ENCODE results near the gene NDUFA11.

NDUFA11 gene

DNA sequence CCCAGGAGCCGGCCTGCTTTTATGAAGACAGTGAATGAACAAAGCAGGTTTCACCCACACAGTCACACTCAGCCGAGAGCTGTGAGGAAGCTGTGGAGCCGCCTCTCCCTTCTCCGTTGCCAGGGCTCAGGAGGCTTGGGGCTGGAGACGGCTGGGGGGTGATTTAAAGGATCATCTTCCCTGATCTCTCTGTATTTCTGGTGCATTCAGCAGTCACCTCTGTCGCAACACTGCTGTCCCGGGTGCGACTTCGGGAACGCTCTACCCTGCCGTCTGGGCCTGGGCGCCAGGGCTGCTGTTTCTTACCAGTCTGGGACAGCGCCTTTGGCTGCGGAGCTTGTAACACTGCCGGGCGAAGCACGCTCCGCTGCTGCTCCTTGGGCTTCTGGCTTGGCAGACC, 28.6 kb upstream of the NDUFA11 start:
- no peak for DNase-seq

DNA sequence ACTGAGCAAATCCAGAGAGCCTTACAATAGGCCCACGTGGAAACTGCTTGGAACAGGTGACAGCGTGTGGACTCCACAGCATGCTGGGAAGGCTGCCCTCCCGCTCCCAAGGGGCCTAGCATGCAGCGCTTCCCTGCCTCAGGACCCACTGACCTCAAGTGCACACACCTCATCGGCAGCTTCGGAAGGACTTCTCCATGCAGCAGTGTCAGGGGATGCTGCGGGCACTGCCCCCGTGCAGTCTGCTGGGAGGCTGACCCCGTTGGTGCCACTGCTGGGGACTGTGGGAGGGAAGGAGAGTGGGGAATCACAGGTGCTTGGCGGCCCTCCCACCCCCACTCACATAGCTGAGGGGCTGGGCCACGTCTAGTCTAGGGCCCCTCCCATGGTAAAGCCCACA, 27.7 kb upstream of the NDUFA11 start:
- DNase-seq: no peak

DNA sequence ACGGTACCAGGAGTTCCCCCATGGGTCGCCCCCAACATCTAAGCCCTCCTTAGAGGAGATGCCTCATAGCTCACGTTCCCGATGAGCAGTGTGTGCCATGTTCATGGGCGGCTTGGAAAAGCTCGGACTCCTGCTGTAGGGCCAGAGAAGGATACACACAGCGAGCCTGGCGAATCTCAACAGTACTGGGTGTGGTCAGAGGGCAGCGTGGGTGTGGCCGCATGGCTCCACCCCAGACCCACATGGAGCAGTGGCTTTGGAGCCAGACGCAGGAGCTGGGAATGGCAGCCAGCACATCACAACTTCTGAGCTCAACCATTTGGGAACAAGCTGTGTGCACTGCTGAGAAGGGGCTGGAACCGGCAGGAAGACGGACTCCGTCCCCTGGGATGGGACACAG, 26.0 kb upstream of the NDUFA11 start:
- DNase-seq: no peak

DNA sequence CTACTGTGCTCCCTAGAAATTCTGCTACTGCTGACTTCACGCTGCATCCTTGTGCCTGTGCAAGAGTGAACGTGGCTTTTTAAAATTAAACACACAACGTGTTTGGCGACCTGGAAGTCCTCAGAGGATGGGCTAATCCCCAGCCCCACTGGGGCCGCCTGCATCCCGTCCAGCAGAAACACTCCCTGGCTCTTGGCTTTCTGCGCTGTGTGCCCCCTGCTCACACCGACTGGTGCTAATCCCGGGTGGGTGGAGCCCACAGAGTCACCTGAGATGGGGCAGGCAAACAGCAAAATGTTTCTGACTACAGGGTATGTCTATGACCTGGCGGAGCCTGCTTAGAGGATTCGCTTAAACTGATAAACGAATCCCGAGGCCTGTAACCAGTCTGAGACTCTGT, 25.6 kb upstream of the NDUFA11 start:
- DNase-seq: no peak

DNA sequence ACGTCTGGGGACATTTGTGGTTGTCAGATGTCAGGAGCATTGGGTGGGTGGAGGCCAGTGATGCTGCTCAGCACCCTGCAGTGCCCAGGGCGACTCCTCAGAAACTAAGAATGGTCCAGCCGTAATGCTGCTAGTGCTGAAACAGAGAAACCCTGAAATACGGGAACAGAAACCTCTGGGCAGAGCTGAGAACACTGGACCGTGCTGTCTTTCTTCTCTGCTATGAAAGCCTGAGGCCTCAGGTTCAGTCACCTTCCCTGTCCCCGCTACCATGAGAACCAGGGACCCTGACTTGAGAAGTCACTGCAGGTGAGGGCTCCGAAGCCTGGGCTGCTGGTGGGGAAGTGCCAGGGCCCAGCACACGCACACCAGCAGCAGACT, 23.8 kb upstream of the NDUFA11 start:
- DNase-seq: no peak

DNA sequence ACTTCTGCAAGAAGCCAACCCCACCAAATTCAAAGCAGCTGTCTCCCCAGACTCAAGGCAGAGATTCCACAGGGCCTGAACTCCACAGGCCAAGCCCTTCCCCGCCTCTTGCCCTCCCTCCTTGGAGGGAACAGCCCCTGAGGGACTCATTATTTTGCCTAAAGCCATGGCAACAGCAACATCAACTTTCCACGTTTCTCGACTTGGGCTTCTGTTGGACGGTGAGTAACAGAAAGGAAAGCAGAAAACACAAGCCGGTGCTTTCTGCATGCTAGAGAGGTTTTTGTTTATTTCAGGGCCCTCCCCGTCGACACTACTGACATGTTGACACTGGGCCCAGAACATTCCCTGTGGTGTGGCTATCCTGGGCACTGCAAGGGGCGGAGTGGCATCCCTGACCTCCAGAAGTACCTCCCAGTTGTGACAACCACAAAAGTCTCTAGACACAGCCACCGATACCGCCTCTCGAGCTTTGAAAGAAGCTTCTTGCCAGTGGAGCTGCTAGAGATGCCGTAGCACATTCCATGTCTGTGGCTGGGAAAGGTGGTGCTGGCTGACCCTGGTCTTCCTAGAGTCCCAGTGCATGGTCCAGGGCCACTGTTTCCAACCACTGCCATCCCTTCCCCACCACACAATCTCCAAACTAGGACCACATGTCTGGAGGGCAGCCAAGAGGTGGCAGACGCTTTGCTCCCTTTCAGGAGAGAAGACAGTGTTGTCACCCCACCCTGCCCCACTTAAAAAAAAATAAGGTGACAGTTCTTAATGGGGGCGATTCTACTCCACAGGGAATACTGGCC, 23.3 kb upstream of the NDUFA11 start:
- DNase-seq: no peak

DNA sequence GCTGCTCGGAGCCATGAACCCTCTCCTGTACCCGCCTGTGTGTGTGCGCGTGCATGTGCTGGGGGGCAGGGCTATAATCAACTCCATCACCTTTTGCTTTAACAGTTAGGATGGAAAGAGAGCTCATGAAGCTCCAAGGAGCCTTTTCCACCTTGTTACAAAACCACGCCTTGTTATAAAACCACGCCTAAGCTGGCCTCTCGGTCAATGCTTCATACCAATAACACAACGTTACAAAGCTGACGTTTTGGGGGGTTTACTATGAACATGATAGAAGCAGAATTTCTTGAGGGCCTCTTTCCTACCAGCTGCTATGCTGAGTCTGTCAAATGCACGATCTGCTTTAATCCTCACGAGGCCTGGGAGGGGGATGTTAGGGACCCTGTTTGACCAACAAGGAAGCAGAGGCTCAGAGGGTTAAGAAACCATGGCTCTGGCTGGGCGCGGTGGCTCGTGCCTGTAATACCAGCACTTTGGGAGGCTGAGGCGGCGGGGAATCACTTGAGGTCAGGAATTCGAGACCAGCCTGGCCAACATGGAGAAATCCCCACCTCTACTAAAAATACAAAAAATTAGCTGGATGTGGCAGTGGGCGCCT, 22.3 kb upstream of the NDUFA11 start:
- no peak for DNase-seq

DNA sequence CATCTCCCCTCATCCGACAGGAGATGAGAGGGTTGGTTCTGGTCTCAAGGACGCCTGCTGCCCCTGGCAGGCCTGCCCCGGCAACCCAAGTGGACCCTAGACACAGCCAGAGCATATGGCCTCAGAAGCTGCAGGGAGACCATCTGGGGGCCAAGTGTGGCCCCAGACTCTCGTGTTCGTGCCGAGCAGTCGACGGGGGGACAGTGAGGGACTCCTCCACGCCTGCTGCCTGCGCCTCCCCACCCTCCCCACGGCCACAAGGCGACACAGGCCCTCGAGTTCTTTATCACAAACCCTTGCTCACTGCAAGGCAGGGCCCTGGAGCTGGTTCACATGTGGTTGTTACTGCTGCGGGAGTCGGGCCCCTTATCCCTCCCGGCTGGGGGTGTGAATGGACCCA, 19.8 kb upstream of the NDUFA11 start:
- DNase-seq: no peak

DNA sequence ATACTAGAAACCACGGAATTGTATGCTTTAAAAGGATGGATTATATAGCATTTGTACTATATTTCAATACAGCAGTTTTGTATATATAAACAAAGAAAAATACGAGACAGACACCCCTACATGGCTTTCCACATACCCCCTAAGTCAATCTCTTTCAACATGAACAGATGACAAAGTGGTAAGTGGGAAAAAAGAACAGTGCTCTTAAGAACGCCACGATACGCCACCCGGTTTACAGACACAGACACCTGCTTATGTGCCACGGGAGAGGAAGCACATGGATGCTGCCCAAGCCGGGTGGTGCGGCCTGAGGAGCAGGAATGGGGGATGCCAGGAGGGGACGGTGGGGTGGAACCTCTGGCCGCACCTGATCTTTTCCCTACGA, 18.6 kb upstream of the NDUFA11 start:
- DNase-seq: no peak

DNA sequence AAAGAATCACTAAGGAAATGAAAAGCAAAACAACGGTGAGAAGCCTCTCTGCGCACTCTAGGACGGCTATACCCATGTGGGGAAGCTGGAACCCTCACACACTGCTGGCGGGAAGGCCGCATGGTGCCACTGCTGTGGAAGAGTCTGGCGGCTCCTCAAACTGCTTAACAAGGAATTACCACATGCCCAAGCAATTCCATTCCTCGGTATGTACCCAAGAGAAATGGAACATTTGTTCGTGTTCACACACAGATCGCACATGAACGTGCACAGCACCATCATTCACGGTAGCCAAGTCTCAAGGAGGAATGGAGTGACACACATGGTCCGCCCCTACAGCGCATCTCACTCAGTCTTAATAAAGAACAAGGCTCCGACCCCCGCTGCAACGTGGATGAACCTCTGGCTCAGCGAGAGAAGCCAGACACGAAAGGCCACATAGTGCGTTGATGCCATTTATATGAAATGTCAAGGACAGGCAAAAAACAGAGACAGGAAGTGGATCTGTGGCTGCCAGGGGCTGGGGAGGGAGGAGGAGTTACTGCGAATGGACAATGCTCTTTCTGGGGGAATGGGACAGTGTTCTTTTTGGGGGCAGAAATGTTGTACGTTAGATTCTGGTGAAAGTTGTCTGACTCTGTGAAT, 18.0 kb upstream of the NDUFA11 start:
- DNase-seq: no peak

DNA sequence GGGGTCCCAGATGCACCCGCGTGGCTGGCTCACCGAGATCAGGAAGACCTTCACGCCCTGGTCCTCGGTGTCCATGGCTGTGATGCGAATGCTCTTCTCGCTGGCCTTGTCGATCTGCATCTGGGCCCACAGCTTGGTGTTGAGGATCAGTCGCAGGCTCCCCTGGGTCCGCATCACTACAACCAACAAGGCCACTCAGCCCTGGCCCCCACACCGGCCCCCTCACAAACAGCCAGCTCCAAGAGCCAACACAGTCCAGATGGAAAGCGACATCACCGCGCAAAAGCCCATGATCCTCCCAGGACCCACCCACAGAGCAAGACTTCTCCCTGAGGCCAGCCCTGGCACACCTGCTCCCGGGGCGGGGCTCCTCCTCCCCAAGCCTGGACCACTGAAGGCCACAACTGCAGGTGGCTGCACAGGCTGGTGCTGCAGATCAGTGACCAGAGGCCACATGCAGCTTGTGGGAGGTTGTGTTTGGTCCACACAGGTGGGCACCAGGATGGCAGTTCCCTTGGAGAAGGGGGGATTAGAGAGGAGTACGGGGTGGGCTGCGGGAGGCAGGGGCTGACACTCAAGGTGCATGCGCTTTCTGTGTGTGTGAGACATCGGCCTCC, 15.0 kb upstream of the NDUFA11 start:
- DNase-seq: no peak

DNA sequence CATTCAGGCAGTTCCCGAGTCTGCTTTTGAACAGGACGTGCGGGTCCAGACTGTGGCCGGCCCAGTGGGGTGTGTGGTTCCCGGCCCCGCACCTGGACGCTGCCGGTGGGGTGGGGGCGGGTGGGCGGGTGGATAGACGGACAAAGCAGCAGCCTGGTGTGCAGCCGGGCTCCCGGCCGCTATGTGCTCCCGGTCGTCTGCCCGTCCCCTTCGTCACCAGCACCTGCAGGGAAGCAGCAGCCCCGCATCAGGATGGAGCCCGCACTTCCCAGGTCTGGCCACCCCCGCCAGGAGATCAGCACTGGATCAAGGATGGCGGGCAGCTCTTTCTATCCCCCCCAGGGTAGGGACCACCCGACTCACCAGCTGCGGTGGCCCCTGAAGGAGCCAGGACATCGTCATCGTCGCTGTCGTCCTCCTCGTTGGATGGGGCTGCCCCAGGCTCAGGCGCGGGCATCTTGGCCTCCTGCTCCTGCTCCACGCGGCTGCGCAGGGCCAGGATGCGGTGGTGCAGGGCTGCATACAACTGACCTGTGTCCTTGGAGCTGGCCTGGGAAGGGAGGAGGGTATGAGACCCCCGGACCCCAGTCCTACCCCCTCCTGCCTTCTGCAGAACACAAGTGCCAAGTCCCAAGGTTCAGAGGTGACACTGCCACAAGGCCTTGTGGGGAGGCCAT, 14.0 kb upstream of the NDUFA11 start:
- DNase-seq: no peak

DNA sequence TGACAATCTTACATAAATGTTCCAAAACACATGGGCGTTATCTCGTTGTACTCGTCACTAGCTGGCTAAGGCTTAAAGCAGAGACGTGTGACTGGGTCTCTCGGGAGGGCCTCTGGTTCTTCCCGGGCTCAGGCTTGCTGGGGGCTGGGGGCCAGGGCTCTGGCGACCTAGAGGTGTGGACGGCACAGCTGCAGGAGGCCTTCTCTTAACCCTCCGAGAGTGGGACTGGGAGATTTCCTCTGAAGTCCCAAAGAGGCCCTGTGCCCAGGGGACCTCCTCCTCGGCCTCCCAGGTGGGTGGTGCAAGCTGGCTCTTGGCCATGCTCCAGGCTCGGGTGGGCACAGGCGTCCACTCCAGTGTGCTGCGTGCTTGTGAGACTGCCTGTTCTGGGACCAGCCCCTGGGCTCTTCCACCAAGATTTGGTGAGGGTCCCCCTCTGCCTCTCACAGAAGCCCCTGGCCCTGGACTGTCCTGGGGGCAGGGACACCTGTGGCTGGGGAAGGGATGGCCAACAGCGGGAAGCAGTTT, 12.7 kb upstream of the NDUFA11 start:
- no peak for DNase-seq

DNA sequence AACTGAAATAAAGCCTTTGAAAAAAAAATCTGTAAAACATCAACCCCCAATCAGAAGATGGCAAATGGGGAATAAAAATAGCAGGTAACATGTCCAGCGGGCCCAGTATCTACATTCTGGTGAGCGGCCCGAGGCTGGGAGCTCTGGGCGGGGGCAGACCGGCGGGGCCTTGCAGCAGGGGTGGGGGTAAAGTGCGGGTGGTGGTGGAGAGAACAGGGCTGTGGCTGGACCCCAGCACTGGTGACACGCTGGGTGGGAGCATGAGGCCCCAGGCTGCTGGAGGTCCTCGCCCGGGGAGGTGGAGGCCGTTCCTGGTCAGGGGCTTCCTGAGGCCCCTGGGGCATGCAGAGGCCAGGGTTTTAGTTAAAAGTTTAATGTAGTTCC, 12.2 kb upstream of the NDUFA11 start:
- DNase-seq: no peak

DNA sequence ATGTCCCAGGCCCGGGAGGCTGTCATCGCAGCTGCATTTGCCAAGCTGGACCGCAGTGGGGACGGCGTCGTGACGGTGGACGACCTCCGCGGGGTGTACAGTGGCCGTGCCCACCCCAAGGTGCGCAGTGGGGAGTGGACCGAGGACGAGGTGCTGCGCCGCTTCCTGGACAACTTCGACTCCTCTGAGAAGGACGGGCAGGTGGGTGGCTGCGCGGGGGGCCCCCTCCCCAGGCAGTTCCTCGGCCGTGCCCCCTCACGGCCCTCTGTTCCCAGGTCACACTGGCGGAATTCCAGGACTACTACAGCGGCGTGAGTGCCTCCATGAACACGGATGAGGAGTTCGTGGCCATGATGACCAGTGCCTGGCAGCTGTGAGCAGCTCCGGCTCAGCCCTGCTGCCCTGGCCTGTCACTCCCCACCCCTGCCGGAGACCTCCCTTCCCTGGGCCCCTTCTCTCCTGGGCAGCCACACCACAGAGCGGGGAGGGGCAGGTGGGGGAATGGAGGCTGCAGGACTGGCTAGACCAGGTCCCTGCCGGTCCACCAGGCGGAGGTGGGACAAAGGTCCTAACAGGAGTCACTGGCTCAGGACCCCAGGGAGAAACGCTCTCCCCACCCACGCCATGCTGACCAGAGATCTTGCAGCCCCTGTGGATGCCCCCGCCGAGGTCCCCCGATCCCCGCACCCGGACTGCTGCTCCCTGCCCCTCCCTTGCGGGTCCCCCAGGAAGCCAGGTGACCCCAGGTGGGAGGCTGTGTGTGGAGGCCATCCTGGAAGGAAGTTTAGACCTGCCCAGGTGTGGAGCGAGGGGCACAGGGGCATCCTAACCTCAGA, 11.6 kb upstream of the NDUFA11 start:
- DNase-seq: no peak

DNA sequence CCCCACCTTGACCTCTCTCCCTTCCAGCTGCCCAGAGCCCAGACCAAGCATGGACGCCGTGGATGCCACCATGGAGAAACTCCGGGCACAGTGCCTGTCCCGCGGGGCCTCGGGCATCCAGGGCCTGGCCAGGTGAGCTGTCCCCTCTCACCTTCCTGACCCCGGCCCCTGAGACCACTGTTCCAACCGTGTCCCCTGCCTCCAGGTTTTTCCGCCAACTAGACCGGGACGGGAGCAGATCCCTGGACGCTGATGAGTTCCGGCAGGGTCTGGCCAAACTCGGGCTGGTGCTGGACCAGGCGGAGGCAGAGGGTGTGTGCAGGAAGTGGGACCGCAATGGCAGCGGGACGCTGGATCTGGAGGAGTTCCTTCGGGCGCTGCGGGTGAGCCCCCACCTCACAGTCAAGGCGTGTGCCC, 10.8 kb upstream of the NDUFA11 start:
- DNase-seq: no peak

DNA sequence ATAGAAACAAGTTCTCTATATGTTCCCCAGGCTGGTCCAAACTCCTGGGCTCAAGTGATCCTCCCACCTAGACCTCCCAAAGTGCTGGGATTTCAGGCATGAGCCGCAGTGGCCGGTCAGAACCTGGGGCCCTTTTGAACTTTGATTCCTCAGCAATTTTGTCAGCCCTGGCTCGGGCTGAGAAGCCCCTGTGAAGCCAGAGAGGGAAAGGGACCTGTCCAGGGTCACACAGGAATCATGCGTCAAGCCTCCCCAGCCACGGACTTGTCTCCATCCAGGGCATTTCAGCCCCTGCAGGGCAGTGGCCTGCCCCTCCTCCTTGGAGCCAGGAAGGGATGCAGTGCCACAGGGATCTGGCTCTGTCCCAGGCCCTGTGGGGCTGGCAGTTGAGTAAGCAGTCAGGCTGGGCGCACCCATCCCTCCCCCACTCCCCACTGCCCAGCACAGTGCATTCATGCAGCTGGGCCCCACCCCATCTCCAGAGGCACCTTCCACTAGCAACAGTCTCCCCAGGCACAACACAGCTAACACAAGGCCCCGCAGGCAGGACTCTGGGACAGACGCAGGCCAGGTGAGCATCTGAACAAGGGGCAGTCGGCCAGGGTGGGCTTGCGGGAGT, 10.3 kb upstream of the NDUFA11 start, which contains the start of gene CAPS:
CAPS (plus strand) TSS at position 516 of the 619 bp plus-strand sequence. CDS start 153 bp downstream, outside the sequence.
- DNase-seq: no peak

DNA sequence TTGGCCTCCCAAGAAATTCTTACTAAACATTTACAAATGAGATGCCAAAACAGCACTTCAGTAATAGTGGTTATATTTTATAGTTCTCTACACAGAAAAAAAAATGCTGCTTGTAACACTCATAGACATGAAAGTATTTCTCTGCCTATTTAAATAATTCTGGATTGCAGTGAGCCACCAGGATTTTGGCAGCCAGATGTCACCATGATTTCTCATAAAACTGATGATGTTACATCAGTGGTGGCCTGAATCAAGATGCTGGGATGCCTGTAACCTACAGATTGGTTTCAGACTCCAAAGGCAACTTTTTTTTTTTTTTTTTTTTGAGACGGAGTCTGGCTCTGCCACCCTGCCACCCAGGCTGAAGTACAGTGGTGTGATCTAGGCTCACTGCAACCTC, 7.8 kb upstream of the NDUFA11 start:
- no peak for DNase-seq

DNA sequence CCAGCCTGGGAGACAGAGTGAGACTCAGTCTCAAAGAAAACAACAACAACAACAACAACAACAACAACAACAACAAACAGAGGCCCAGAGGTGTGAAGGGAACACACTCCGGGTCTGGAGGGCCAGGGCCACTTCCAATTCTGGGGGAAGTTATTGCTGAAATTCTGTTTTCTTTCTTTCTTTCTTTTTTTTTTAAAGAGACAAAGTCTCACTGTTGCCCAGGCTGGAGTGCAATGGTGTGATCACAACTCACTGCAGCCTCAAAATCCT, 7.0 kb upstream of the NDUFA11 start:
- no peak for DNase-seq

DNA sequence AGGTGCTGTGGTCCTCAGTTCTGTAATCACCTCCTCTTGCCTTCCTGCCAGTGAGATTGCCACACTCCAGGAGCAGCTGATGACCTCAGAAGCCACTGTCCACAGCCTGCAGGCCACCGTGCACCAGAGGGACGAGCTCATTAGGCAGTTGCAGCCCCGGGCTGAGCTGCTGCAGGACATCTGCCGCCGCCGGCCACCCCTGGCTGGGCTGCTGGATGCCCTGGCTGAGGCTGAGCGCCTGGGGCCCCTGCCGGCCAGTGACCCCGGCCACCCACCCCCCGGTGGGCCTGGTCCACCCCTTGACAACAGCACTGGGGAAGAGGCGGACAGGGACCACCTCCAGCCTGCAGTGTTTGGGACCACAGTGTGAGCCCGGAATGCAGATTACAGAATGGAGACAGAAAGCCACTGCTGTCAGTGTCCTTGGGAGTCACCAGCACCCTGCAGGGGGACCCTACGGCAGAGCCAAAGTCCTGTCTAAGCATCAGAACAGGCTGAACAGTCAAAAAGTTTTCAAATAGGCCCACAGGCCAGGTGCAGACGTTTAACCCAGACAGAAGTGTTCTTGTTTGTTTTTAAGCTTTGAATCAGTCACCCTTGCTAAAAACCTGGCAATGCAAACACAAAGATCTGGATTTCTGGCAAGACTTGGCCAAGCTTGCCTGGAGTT, 5.3 kb upstream of the NDUFA11 start:
- DNase-seq: no peak

DNA sequence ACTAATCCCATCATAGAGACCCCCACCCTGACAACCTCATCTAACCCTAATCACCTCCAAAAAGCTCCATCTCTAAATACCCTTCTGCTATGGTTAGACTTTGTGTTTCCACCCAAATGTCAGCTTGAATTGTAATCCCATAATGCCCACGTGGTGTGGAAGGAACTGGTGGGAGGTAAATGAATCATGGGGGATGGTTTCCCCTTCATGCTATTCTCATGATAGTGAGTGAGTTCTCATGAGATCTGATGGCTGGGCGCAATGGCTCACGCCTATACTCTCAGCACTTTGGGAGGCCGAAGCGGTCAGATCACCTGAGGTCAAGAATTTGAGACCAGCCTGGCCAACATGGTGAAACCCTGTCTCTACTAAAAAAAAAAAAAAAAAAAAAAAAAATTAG, 3.7 kb upstream of the NDUFA11 start:
- DNase-seq: no peak

Measured in OCI-M1 (cell line).